A673 (cell line): ENCODE measurements around the gene REG3A.

Experiments
- EZH2 ChIP-seq: fragments of 200-600 bp; sonication (generic); IDR thresholded peaks from 2 replicates; pipeline ENCODE4 v1.6.1; 2017; ENCODE audit warnings: borderline replicate concordance, low read depth, mild to moderate bottlenecking, mixed read lengths, antibody characterized with exemption, low read length; ENCODE audit not compliant: poor library complexity, severe bottlenecking
- TF ChIP-seq, protein P1 (sequence below): fragments of 300-800, 200-600 bp; sonication (generic); conservative IDR thresholded peaks from 2 replicates; pipeline ENCODE4 v1.5.1; 2017; ENCODE audit warnings: low read depth, mild to moderate bottlenecking, antibody characterized with exemption, low read length, moderate library complexity, mixed read lengths

- TF ChIP-seq, protein P1, sequence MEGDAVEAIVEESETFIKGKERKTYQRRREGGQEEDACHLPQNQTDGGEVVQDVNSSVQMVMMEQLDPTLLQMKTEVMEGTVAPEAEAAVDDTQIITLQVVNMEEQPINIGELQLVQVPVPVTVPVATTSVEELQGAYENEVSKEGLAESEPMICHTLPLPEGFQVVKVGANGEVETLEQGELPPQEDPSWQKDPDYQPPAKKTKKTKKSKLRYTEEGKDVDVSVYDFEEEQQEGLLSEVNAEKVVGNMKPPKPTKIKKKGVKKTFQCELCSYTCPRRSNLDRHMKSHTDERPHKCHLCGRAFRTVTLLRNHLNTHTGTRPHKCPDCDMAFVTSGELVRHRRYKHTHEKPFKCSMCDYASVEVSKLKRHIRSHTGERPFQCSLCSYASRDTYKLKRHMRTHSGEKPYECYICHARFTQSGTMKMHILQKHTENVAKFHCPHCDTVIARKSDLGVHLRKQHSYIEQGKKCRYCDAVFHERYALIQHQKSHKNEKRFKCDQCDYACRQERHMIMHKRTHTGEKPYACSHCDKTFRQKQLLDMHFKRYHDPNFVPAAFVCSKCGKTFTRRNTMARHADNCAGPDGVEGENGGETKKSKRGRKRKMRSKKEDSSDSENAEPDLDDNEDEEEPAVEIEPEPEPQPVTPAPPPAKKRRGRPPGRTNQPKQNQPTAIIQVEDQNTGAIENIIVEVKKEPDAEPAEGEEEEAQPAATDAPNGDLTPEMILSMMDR = no peak
- no peak for TF ChIP-seq EZH2
Observed at GRCh38 chr2:79178076-79178674, 18.6 kb upstream of the REG3A start.
